Lower leg skin (tissue), 3 donors: ENCODE data around the gene RPS10.

Experiments used
- POLR2A ChIP-seq, 2 donors: fragments of 450-650 bp; IDR thresholded peaks; one replicate each; pipeline ENCODE4 v1.6.1; 2016 to 2017; ENCODE audit warnings: antibody characterized with exemption in 2 of 2, mild to moderate bottlenecking in 1 of 2, moderate library complexity in 1 of 2
- TF ChIP-seq, protein P1 (sequence below), 3 donors: fragments of 450-650 bp; IDR thresholded peaks; one replicate each; pipeline ENCODE4 v1.5.1; 2016; ENCODE audit warnings: antibody characterized with exemption in 3 of 3, mild to moderate bottlenecking in 3 of 3, moderate library complexity in 2 of 3

- TF ChIP-seq, protein P1, sequence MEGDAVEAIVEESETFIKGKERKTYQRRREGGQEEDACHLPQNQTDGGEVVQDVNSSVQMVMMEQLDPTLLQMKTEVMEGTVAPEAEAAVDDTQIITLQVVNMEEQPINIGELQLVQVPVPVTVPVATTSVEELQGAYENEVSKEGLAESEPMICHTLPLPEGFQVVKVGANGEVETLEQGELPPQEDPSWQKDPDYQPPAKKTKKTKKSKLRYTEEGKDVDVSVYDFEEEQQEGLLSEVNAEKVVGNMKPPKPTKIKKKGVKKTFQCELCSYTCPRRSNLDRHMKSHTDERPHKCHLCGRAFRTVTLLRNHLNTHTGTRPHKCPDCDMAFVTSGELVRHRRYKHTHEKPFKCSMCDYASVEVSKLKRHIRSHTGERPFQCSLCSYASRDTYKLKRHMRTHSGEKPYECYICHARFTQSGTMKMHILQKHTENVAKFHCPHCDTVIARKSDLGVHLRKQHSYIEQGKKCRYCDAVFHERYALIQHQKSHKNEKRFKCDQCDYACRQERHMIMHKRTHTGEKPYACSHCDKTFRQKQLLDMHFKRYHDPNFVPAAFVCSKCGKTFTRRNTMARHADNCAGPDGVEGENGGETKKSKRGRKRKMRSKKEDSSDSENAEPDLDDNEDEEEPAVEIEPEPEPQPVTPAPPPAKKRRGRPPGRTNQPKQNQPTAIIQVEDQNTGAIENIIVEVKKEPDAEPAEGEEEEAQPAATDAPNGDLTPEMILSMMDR (IDR thresholded peaks at IDR 0.05), result no peak
- TF ChIP-seq POLR2A (IDR thresholded peaks at IDR 0.05), result no peak
These were observed 36.7 kb upstream of the RPS10 start for GRCh38 chr6:34462551-34462971.
